Fibroblast of lung (primary cell): ENCODE measurements around the gene CCIN. TPM values are rescaled to one million over a fixed set of nuclear protein-coding genes. Genes with fewer than 3 reads are reported as not detected.

ENCODE experiments used
- DNase-seq, 2 donors: peaks; one replicate each; pipeline versions ENCODE4 v3.0.0 to v3.0.0-alpha.2; 2010; ENCODE audit warnings: low read depth in 2 of 2
- H2AFZ ChIP-seq: 2 replicates; pipeline ENCODE4 v1.5.1; 2012; ENCODE audit warnings: low read length, control low read depth, inconsistent platforms
- H3K27ac ChIP-seq: 2 replicates; pipeline ENCODE4 v1.5.1; 2011; ENCODE audit warnings: low read length, control low read depth; ENCODE audit not compliant: insufficient read depth
- H3K27me3 ChIP-seq: 2 replicates; pipeline ENCODE4 v1.5.1; 2011; ENCODE audit warnings: mild to moderate bottlenecking, low read length; ENCODE audit not compliant: control insufficient read depth, insufficient read depth
- H3K36me3 ChIP-seq: 2 replicates; pipeline ENCODE4 v1.5.1; 2011; ENCODE audit warnings: low read length; ENCODE audit not compliant: control insufficient read depth, insufficient read depth
- H3K4me1 ChIP-seq: 2 replicates; pipeline ENCODE4 v1.5.1; 2011; ENCODE audit warnings: low read length; ENCODE audit not compliant: control insufficient read depth, insufficient read depth; ENCODE audit errors: extremely low read depth
- H3K4me2 ChIP-seq: 2 replicates; pipeline ENCODE4 v1.5.1; 2011; ENCODE audit warnings: low read length, control low read depth; ENCODE audit not compliant: insufficient read depth; ENCODE audit errors: extremely low read depth
- H3K4me3 ChIP-seq, 4 experiments: fragments of 200-600 bp in 1 of 4; sonication (generic) in 1 of 4; replicated peaks in 1 of 4; 2 replicates each; pipeline ENCODE4 v1.5.1; 2011 to 2016; ENCODE audit warnings: low read length in 4 of 4, low read depth in 3 of 4, mild to moderate bottlenecking in 3 of 4, control low read depth in 2 of 4, inconsistent platforms in 1 of 4, mixed read lengths in 1 of 4; ENCODE audit not compliant: insufficient read depth in 1 of 4; ENCODE audit errors: control extremely low read depth in 1 of 4
- H3K79me2 ChIP-seq: 2 replicates; pipeline ENCODE4 v1.5.1; 2012; ENCODE audit warnings: mild to moderate bottlenecking, low read length, inconsistent platforms; ENCODE audit not compliant: control insufficient read depth, insufficient read depth
- H3K9ac ChIP-seq: 2 replicates; pipeline ENCODE4 v1.5.1; 2011; ENCODE audit warnings: mild to moderate bottlenecking, low read length, control low read depth; ENCODE audit not compliant: insufficient read depth
- H3K9me3 ChIP-seq: 2 replicates; pipeline ENCODE4 v1.5.1; 2012; ENCODE audit warnings: low read depth, low read length; ENCODE audit not compliant: control insufficient read depth, insufficient read depth
- H4K20me1 ChIP-seq: 2 replicates; pipeline ENCODE4 v1.5.1; 2011; ENCODE audit warnings: low read length; ENCODE audit not compliant: control insufficient read depth, insufficient read depth; ENCODE audit errors: extremely low read depth
- EZH2 ChIP-seq: IDR thresholded peaks from 2 replicates; pipeline ENCODE4 v1.5.1; 2012; ENCODE audit warnings: low read length, control low read depth, mild to moderate bottlenecking; ENCODE audit errors: missing control alignments
- polyA plus RNA-seq, 2 donors: library from polyadenylated mRNA; depleted of rRNA in 1 of 2; stranded (reverse) in 1 of 2; unstranded in 1 of 2; fragments of >200 nt; gene quantifications; 2 replicates each; pipeline ENCODE4 v1.2.1, GENCODE V29; 2011 to 2012; ENCODE audit warnings: missing spikeins in 1 of 2
- total RNA-seq: library from RNA; depleted of rRNA; stranded (reverse); fragments of >200 nt; gene quantifications from 2 replicates; pipeline ENCODE4 v1.2.1, GENCODE V29; 2014
- TF ChIP-seq, protein P1 (sequence below), 2 donors: IDR thresholded peaks in 1 of 2; conservative IDR thresholded peaks in 1 of 2; 1 replicate in 1 of 2; 2 replicates in 1 of 2; pipeline ENCODE4 v1.5.1; 2011 to 2012; ENCODE audit warnings: low read length in 2 of 2, control low read depth in 1 of 2, inconsistent platforms in 1 of 2, low read depth in 1 of 2, mild to moderate bottlenecking in 1 of 2

Gene CCIN
- total and polyA plus RNA-seq, 2 donors (not counting 1 experiment from before 2014, with no cell fraction given): 0.40 to 1.3 TPM

- Histone ChIP-seq H3K4me3 (no peak overlapping the region), H3K79me2 (peaks cover 73% of the 10 kb centered on the region), H3K36me3 (peaks cover 30% of the 10 kb centered on the region), H3K9ac (no peak overlapping the region), H3K27ac (peak overlapping the region; percentile 74), H3K4me2 (peak overlapping the region; percentile 51), H4K20me1 (no peaks in the 10 kb centered on the region), H3K27me3 (no peaks in the 10 kb centered on the region), H3K9me3 (no peaks in the 10 kb centered on the region), H3K4me1 (peaks cover 21% of the 10 kb centered on the region), H2AFZ (no peak overlapping the region)
- peak in 1 of 2 donors; percentile 40 for DNase-seq
- TF ChIP-seq, protein P1, sequence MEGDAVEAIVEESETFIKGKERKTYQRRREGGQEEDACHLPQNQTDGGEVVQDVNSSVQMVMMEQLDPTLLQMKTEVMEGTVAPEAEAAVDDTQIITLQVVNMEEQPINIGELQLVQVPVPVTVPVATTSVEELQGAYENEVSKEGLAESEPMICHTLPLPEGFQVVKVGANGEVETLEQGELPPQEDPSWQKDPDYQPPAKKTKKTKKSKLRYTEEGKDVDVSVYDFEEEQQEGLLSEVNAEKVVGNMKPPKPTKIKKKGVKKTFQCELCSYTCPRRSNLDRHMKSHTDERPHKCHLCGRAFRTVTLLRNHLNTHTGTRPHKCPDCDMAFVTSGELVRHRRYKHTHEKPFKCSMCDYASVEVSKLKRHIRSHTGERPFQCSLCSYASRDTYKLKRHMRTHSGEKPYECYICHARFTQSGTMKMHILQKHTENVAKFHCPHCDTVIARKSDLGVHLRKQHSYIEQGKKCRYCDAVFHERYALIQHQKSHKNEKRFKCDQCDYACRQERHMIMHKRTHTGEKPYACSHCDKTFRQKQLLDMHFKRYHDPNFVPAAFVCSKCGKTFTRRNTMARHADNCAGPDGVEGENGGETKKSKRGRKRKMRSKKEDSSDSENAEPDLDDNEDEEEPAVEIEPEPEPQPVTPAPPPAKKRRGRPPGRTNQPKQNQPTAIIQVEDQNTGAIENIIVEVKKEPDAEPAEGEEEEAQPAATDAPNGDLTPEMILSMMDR (conservative IDR thresholded peaks at IDR 0.05 in 1 of 2, IDR thresholded peaks at IDR 0.05 in 1 of 2; ENCODE audit: low read depth in 1 of 2, low read length in 2 of 2): no peak
- TF ChIP-seq EZH2: no peak
These were observed 39.5 kb downstream of the CCIN start for GRCh38 chr9:36208521-36209253.

DNA sequence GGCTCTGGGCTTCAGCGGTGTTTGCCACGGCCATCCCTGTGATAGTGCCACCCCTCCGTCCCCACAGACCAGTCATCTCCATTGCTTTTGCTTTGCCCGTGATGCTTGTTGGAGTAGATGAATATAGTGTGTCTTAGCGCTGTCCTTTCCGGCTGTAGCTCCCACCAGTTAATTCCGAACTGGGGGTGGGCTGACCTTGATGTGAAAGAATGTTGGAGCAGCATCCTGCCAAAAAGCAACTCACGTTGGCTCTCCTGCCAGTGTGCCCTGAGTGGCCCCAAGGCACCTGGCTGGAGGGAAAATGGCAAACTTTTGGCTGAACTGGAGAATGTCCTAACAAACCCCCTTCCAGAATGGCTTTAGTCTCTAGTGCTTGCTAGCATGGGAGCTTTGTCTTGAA lies 41.5 kb downstream of the CCIN start:
- DNase-seq: no peak
- no peak for TF ChIP-seq EZH2
- TF ChIP-seq, protein P1 (conservative IDR thresholded peaks at IDR 0.05 in 1 of 2, IDR thresholded peaks at IDR 0.05 in 1 of 2; ENCODE audit: low read depth in 1 of 2, low read length in 2 of 2): no peak
- no peak overlapping the region for H3K4me2 ChIP-seq
- no peak overlapping the region for H3K4me3 ChIP-seq
- no peaks in the 10 kb centered on the region for H4K20me1 ChIP-seq
- H3K27ac ChIP-seq: no peak overlapping the region
- H3K4me1 ChIP-seq: peaks cover 21% of the 10 kb centered on the region
- H3K9ac ChIP-seq: no peak overlapping the region
- no peaks in the 10 kb centered on the region for H3K9me3 ChIP-seq
- H3K27me3 ChIP-seq: no peaks in the 10 kb centered on the region
- H3K36me3 ChIP-seq: peaks cover 18% of the 10 kb centered on the region
- no peak overlapping the region for H2AFZ ChIP-seq
- H3K79me2 ChIP-seq: peaks cover 66% of the 10 kb centered on the region

GRCh38 chr9:36211510-36211909 lies 42.3 kb downstream of the CCIN start:
- TF ChIP-seq, protein P1 (conservative IDR thresholded peaks at IDR 0.05 in 1 of 2, IDR thresholded peaks at IDR 0.05 in 1 of 2; ENCODE audit: low read depth in 1 of 2, low read length in 2 of 2): no peak
- no peak for TF ChIP-seq EZH2
- H3K9ac ChIP-seq: no peak overlapping the region

More at GRCh38 chr9:36211510-36211909, 42.3 kb downstream of the CCIN start:
- Histone ChIP-seq H3K27me3 (no peaks in the 10 kb centered on the region), H3K79me2 (peaks cover 61% of the 10 kb centered on the region), H3K4me3 (no peak overlapping the region), H3K4me2 (no peak overlapping the region), H3K9me3 (no peaks in the 10 kb centered on the region), H3K27ac (no peak overlapping the region), H4K20me1 (no peaks in the 10 kb centered on the region), H3K4me1 (peaks cover 21% of the 10 kb centered on the region), H3K36me3 (peaks cover 16% of the 10 kb centered on the region), H2AFZ (no peak overlapping the region)
- DNase-seq: no peak
